GM12874 (cell line): ENCODE results near the gene TUNAR.

ENCODE experiments used
- CTCF ChIP-seq: IDR thresholded peaks from 2 replicates; pipeline ENCODE4 v1.5.1; 2011; ENCODE audit warnings: low read depth, mild to moderate bottlenecking, control low read depth, low read length, moderate library complexity; ENCODE audit not compliant: insufficient read depth

The TUNAR gene

GRCh38 chr14:95911456-95911855 is 34.8 kb downstream of the TUNAR start:
- no peak for TF ChIP-seq CTCF

- TF ChIP-seq CTCF, result no peak
Observed at GRCh38 chr14:95915330-95915729, 38.7 kb downstream of the TUNAR start.

- no peak for TF ChIP-seq CTCF
Observed at GRCh38 chr14:95918466-95918865, 41.8 kb downstream of the TUNAR start.

GRCh38 chr14:95920769-95921438 is 44.3 kb downstream of the TUNAR start:
- TF ChIP-seq CTCF, result no peak

GRCh38 chr14:95922080-95922479 is 45.4 kb downstream of the TUNAR start:
- TF ChIP-seq CTCF, result no peak

- TF ChIP-seq CTCF, result no peak
Observed at GRCh38 chr14:95928751-95929150, 52.1 kb downstream of the TUNAR start.

GRCh38 chr14:95931384-95931783 is 54.8 kb downstream of the TUNAR start:
- no peak for TF ChIP-seq CTCF
